Uterus (tissue), 4 donors: ENCODE data around the gene ATP4A. TPM values are rescaled to one million over a fixed set of nuclear protein-coding genes. Genes with fewer than 3 reads are reported as not detected.

Experiments used
- DNase-seq, 2 donors: peaks; one replicate each; pipeline ENCODE4 v3.0.0-alpha.2; 2019 to 2020
- H3K27ac ChIP-seq, 2 donors: fragments of 200-600 bp; sonication (generic); 1 replicate in 1 of 2; 2 replicates in 1 of 2; pipeline ENCODE4 v1.5.1; 2016 to 2018
- H3K27me3 ChIP-seq, 2 donors: fragments of 200-600 bp; sonication (generic); one replicate each; pipeline ENCODE4 v1.5.1; 2018 to 2019; ENCODE audit warnings: control low read depth in 1 of 2
- H3K36me3 ChIP-seq, 2 donors: fragments of 200-600 bp; sonication (generic); one replicate each; pipeline ENCODE4 v1.5.1; 2019; ENCODE audit warnings: control low read depth in 1 of 2
- H3K4me1 ChIP-seq, 2 donors: fragments of 200-600 bp; sonication (generic); one replicate each; pipeline ENCODE4 v1.5.1; 2018 to 2019; ENCODE audit warnings: control low read depth in 1 of 2
- H3K4me3 ChIP-seq, 2 donors: fragments of 200-600 bp; sonication (generic); 1 replicate in 1 of 2; 2 replicates in 1 of 2; pipeline ENCODE4 v1.5.1; 2018 to 2019; ENCODE audit warnings: mild to moderate bottlenecking in 1 of 2
- H3K9me3 ChIP-seq, 2 donors: fragments of 200-600 bp; sonication (generic); one replicate each; pipeline ENCODE4 v1.5.1; 2019; ENCODE audit warnings: control low read depth in 1 of 2
- POLR2A ChIP-seq, 2 donors: fragments of 450-650 bp; IDR thresholded peaks; one replicate each; pipeline ENCODE4 v1.6.1; 2016; ENCODE audit warnings: antibody characterized with exemption in 2 of 2, mild to moderate bottlenecking in 1 of 2, moderate library complexity in 1 of 2
- intact Hi-C: fragments of 100-400 bp; cut with DNase I; formaldehyde crosslinking; loops from one replicate; pipeline ENCODE4 v1.15.1; 2023; ENCODE audit warnings: low total_unique reads
- total RNA-seq, 4 donors: library from RNA; depleted of rRNA in 3 of 4; stranded (reverse); fragments of >200 nt in 3 of 4; gene quantifications; one replicate each; pipeline versions ENCODE4 v1.1.0 to v1.2.4, GENCODE V29; 2014 to 2023
- TF ChIP-seq, protein P1 (sequence below), 4 experiments: fragments of 200-600 bp in 2 of 4; fragments of 450-650 bp in 2 of 4; sonication (generic) in 2 of 4; IDR thresholded peaks; one replicate each; pipeline ENCODE4 v1.5.1; 2016 to 2019; ENCODE audit warnings: antibody characterized with exemption in 4 of 4, mild to moderate bottlenecking in 2 of 4, moderate library complexity in 1 of 4
- donor health status: DM: yes; HTN: yes; CAD: no.

ATP4A gene
- total RNA-seq, 4 donors from 2014 or later, result 0.14 TPM; not detected in 3

DNA sequence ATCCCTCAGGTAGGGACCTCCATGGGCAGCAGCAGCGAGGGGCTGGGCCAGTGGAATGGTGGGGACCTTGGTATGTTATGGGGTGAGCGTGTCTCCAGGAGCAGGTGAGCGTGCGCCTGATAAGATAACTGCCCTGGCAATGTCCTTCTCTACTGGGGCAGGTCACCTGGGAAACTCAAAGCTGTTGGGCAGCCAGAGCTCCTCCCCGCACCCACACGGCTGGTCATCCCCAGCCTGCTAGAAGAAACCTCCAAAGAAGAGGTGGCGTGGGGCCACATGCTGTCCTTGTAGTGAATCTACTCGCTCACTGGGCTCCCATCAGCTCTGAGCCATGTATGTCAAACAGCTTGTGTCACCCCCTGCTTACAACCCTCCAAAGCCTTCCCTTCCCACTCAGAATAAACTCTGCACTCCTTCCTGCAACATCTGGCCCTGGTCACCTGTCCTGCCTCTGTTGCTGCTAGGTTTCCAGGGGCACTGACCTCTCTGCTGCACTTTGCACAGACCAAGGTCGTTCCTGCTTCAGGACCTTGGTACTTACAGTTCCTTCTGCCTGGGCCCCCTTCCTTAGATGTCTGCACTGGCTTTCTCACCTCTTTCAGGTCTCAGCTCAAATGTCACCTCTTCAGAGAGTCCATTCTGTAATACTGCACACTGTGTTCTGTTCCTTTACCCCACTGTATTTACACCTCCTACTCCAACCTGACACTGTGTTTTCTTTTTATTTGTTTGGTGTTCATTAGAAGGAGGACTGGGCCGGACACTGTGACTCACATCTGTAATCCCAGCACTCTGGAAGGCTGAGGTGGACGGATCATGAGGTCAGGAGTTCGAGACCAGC is 1.8 kb upstream of the ATP4A start:
- Histone ChIP-seq H3K9me3 (no peaks in the 10 kb centered on the region), H3K27me3 (no peaks in the 10 kb centered on the region), H3K36me3 (no peaks in the 10 kb centered on the region), H3K4me1 (no peaks in the 10 kb centered on the region), H3K4me3 (no peak overlapping the region), H3K27ac (no peak overlapping the region)
- intact Hi-C loops, result no loop called here
- DNase-seq, result no peak
- TF ChIP-seq, protein P1, sequence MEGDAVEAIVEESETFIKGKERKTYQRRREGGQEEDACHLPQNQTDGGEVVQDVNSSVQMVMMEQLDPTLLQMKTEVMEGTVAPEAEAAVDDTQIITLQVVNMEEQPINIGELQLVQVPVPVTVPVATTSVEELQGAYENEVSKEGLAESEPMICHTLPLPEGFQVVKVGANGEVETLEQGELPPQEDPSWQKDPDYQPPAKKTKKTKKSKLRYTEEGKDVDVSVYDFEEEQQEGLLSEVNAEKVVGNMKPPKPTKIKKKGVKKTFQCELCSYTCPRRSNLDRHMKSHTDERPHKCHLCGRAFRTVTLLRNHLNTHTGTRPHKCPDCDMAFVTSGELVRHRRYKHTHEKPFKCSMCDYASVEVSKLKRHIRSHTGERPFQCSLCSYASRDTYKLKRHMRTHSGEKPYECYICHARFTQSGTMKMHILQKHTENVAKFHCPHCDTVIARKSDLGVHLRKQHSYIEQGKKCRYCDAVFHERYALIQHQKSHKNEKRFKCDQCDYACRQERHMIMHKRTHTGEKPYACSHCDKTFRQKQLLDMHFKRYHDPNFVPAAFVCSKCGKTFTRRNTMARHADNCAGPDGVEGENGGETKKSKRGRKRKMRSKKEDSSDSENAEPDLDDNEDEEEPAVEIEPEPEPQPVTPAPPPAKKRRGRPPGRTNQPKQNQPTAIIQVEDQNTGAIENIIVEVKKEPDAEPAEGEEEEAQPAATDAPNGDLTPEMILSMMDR (IDR thresholded peaks at IDR 0.05), result no peak
- TF ChIP-seq POLR2A (IDR thresholded peaks at IDR 0.05), result no peak

GRCh38 chr19:35562776-35563175 is 682 bp downstream of the ATP4A start:
- DNase-seq, result no peak
- intact Hi-C loops, result no loop called here
- Histone ChIP-seq H3K36me3 (no peaks in the 10 kb centered on the region), H3K9me3 (no peaks in the 10 kb centered on the region), H3K27ac (no peak overlapping the region), H3K27me3 (peaks cover 9 to 15% of the 10 kb centered on the region in 2 donors), H3K4me1 (peaks cover 0 to 2% of the 10 kb centered on the region in 2 donors), H3K4me3 (no peak overlapping the region)
- TF ChIP-seq, protein P1 (IDR thresholded peaks at IDR 0.05), result no peak
- no peak for TF ChIP-seq POLR2A (IDR thresholded peaks at IDR 0.05)

DNA sequence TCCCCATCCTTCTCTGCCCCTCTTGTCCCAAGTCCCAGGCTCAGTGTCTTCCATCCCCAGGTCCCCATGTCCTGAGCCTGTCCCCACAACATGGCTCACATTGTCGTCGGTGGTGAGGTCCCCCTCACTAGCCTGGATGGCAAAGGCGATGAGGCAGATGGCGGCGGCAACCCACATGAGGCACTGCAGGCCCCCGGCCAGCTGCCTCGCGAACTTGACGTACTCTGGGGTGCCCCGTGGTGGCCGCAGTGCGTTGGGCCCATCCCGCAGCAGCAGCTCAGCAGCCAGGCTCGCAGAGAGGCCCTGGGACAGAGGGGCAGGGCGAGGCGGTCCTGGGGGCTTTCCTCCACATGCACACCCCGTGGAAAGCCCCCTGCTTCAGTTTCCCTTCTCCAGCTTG is 1.1 kb downstream of the ATP4A start:
- TF ChIP-seq, protein P1 (IDR thresholded peaks at IDR 0.05), result no peak
- no peak for TF ChIP-seq POLR2A (IDR thresholded peaks at IDR 0.05)
- no peak overlapping the region for H3K4me3 ChIP-seq
- H3K27me3 ChIP-seq, result peaks cover 11 to 15% of the 10 kb centered on the region in 2 donors
- intact Hi-C loops, result no loop called here
- H3K9me3 ChIP-seq, result no peaks in the 10 kb centered on the region
- peaks cover 0 to 3% of the 10 kb centered on the region in 2 donors for H3K4me1 ChIP-seq
- DNase-seq, result no peak
- no peaks in the 10 kb centered on the region for H3K36me3 ChIP-seq
- no peak overlapping the region for H3K27ac ChIP-seq

- no peak for DNase-seq
- no peak overlapping the region for H3K27ac ChIP-seq
- no peaks in the 10 kb centered on the region for H3K36me3 ChIP-seq
- H3K4me1 ChIP-seq, result peaks cover 0 to 3% of the 10 kb centered on the region in 2 donors
- intact Hi-C loops, result no loop called here
- no peak overlapping the region for H3K4me3 ChIP-seq
- no peaks in the 10 kb centered on the region for H3K9me3 ChIP-seq
- peaks cover 11 to 15% of the 10 kb centered on the region in 2 donors for H3K27me3 ChIP-seq
- TF ChIP-seq, protein P1 (IDR thresholded peaks at IDR 0.05), result no peak
- no peak for TF ChIP-seq POLR2A (IDR thresholded peaks at IDR 0.05)
These were observed 2.0 kb downstream of the ATP4A start for GRCh38 chr19:35561436-35561835.

GRCh38 chr19:35560677-35561076 is 2.8 kb downstream of the ATP4A start:
- Histone ChIP-seq H3K4me1 (peaks cover 0 to 3% of the 10 kb centered on the region in 2 donors), H3K4me3 (no peak overlapping the region), H3K36me3 (no peaks in the 10 kb centered on the region), H3K27ac (no peak overlapping the region), H3K27me3 (peaks cover 11 to 15% of the 10 kb centered on the region in 2 donors), H3K9me3 (no peaks in the 10 kb centered on the region)
- intact Hi-C loops, result no loop called here
- no peak for DNase-seq
- TF ChIP-seq POLR2A (IDR thresholded peaks at IDR 0.05), result no peak
- TF ChIP-seq, protein P1 (IDR thresholded peaks at IDR 0.05), result no peak
